AG04450 (cell line): ENCODE results near the gene PIK3CB. TPM values are rescaled to one million over a fixed set of nuclear protein-coding genes. Genes with fewer than 3 reads are reported as not detected.
A peak's percentile ranks its signal among the peaks of the same experiment; 100 is the strongest.

Experiments
- CTCF ChIA-PET: fragments of 300-600, 350-600 bp; formaldehyde crosslinking; extraction: SDS; loops from one replicate; lab custom pipeline; 2022; ENCODE audit warnings: antibody characterized with exemption, inconsistent platforms; lab: Charles Lee
- POLR2A ChIA-PET: fragments of 350-600 bp; formaldehyde crosslinking; extraction: SDS; loops from one replicate; lab custom pipeline; 2021; ENCODE audit warnings: antibody characterized with exemption, inconsistent platforms; lab: Yijun Ruan, JAX
- DNase-seq: peaks from one replicate; pipeline ENCODE4 v3.0.0-alpha.2; 2011; ENCODE audit warnings: low read depth, low spot score
- H3K27ac ChIP-seq: one replicate; pipeline ENCODE4 v1.5.1; 2012; ENCODE audit warnings: low read depth, low read length, control low read depth
- H3K27me3 ChIP-seq: one replicate; pipeline ENCODE4 v1.6.0; 2012; ENCODE audit warnings: low read length; ENCODE audit not compliant: control insufficient read depth, insufficient read depth
- H3K4me3 ChIP-seq: 2 replicates; pipeline ENCODE4 v1.5.1; 2011; ENCODE audit warnings: mild to moderate bottlenecking, low read depth, low read length, control low read depth
- H3K9me3 ChIP-seq: 2 replicates; pipeline ENCODE4 v1.5.1; 2012; ENCODE audit warnings: low read length; ENCODE audit not compliant: control insufficient read depth, insufficient read depth
- polyA plus RNA-seq: library from polyadenylated mRNA; depleted of rRNA; stranded (reverse); fragments of >200 nt; gene quantifications from 2 replicates; pipeline ENCODE4 v1.2.3, GENCODE V29; 2011
- TF ChIP-seq, protein P1 (sequence below): IDR thresholded peaks from 2 replicates; pipeline ENCODE4 v1.5.1; 2011; ENCODE audit warnings: low read depth, low read length, control low read depth, inconsistent platforms

PIK3CB gene
- polyA plus RNA-seq, 1 experiment, result 13.8 TPM

DNA sequence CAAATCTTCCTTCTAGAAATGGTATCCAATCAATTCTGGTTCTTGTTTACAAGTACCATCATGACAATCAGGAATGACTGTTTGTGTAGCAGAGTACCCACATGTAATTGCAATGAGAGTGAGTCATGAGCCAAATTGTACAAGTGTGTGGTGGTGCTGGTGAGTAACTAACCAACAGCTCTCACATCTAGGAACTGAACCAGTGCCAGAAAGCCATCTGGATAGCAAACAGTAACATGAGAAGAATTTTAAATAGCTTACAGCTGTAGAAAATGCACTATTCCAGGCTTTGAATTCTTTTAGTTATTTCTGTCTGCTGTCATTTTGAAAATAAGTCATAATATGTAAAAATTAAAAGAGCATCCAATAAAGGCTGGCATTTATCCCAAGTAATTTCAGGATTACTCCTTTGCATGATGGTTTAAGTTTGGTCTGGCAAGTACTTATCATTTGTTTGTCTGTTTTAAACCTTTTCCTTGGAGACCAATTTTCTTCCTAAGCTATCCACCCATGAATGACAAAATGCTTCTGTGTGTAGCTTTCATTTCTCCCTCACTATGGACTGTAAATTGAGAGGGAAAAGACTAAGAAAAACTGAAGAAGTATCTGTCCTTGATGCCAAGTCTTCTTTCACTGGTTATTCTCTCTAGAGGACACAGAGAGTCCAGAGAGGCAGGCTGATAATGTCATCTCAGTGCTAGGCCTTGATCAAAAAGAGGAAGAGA, 60.0 kb downstream of the PIK3CB start:
- ChIA-PET POLR2A (interaction anchor here (0.7 to 1.4 kb wide), 4 partner anchors 10 to 141 kb away, joined by 3 to 6 read pairs (median 4); no protein-coding TSS in a partner anchor), CTCF (interaction anchor here (1.2 to 3.5 kb wide), 3 partner anchors 13 to 295 kb away, joined by 3 to 28 read pairs (median 7); no protein-coding TSS in a partner anchor)

DNA sequence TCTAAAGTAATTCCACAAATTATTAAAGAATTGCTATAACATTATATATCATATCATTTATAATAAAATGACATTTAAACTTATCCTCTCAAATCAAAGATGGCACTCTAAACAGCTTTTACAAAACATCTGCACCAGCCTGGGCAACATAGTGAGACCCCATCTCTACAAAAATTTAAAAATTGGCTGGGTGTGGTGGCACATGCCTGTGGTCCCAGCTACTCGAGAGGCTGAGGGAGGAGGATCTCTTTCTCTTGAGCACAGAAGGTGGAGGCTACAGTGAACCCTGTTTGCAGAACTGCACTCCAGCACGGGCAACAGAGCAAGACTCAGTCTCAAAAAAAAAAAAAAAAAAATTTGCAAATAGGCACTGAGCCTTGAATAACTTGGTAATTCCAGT, 63.1 kb downstream of the PIK3CB start:
- no peak for DNase-seq
- Histone ChIP-seq H3K27ac (no peak overlapping the region), H3K4me3 (no peak overlapping the region), H3K27me3 (no peaks in the 10 kb centered on the region), H3K9me3 (peaks cover 17% of the 10 kb centered on the region)
- TF ChIP-seq, protein P1, sequence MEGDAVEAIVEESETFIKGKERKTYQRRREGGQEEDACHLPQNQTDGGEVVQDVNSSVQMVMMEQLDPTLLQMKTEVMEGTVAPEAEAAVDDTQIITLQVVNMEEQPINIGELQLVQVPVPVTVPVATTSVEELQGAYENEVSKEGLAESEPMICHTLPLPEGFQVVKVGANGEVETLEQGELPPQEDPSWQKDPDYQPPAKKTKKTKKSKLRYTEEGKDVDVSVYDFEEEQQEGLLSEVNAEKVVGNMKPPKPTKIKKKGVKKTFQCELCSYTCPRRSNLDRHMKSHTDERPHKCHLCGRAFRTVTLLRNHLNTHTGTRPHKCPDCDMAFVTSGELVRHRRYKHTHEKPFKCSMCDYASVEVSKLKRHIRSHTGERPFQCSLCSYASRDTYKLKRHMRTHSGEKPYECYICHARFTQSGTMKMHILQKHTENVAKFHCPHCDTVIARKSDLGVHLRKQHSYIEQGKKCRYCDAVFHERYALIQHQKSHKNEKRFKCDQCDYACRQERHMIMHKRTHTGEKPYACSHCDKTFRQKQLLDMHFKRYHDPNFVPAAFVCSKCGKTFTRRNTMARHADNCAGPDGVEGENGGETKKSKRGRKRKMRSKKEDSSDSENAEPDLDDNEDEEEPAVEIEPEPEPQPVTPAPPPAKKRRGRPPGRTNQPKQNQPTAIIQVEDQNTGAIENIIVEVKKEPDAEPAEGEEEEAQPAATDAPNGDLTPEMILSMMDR, result no peak
- ChIA-PET POLR2A (no interaction called here), CTCF (interaction anchor here (1.0 kb wide), 1 partner anchor 144 kb away, joined by 5 read pairs; no protein-coding TSS in a partner anchor)

More for the DNA sequence above, 60.0 kb downstream of the PIK3CB start:
- H3K27me3 ChIP-seq, result no peaks in the 10 kb centered on the region
- H3K9me3 ChIP-seq, result no peaks in the 10 kb centered on the region
- DNase-seq, result peak; percentile 98
- TF ChIP-seq, protein P1, result no peak
- peak overlapping the region; percentile 80 for H3K27ac ChIP-seq
- H3K4me3 ChIP-seq, result no peak overlapping the region

DNA sequence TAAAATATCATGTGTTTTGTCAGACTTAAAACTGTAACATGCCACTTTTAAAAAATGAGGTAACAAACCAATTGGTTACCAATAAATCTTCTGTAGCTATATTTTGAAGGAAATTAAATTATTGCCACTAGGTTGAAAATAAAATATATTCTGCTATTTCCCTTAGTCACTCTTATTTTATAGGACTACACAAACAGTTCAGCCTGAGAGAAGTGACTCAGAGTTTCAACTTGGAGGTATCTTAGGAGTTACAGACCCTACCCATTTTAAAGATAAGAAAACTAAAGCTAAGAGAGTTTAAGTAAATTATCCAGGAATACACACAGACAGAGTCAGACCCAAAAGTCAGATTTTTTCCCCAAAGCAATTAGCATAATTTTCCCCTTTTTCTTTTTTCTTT, 65.1 kb downstream of the PIK3CB start:
- Histone ChIP-seq H3K4me3 (no peak overlapping the region), H3K9me3 (peaks cover 17% of the 10 kb centered on the region), H3K27ac (no peak overlapping the region), H3K27me3 (no peaks in the 10 kb centered on the region)
- ChIA-PET CTCF (interaction anchor here (0.7 to 1.9 kb wide), 5 partner anchors 70 to 290 kb away, joined by 3 to 19 read pairs (median 4); no protein-coding TSS in a partner anchor), POLR2A (no interaction called here)
- no peak for DNase-seq
- TF ChIP-seq, protein P1, result no peak

DNA sequence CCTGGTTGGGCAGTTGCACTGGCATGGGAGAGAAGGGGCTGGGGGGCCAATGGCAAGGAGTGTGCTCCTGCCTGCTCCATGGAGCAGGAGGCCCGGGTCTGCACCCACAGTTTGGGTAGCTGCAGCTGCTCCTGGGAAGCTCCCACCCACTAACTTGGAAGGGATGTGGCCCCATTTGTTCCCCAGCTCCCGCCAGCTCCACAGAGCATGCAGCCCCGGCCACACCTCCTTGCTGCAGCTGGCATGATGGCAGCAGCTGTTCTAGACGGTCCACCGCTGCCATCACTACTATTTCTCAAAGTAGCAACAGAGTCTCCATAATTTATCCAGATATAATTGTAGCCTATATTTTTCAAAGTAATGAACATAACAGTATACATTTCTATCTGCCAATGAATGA, 65.8 kb downstream of the PIK3CB start:
- Histone ChIP-seq H3K4me3 (no peak overlapping the region), H3K27ac (no peak overlapping the region)

More for the DNA sequence above, 65.8 kb downstream of the PIK3CB start:
- ChIA-PET CTCF (interaction anchor here (0.7 to 1.9 kb wide), 5 partner anchors 70 to 290 kb away, joined by 3 to 19 read pairs (median 4); no protein-coding TSS in a partner anchor), POLR2A (no interaction called here)
- Histone ChIP-seq H3K9me3 (peaks cover 17% of the 10 kb centered on the region), H3K27me3 (no peaks in the 10 kb centered on the region)
- TF ChIP-seq, protein P1, result no peak
- no peak for DNase-seq
